ENCODE data around the gene ADPRS.

GRCh38 chr1:36126797-36127500 is 38.3 kb downstream of the ADPRS start:
- TF ChIP-seq POLR2A (IDR thresholded peaks at IDR 0.05) = no peak
- TF ChIP-seq, protein P1, sequence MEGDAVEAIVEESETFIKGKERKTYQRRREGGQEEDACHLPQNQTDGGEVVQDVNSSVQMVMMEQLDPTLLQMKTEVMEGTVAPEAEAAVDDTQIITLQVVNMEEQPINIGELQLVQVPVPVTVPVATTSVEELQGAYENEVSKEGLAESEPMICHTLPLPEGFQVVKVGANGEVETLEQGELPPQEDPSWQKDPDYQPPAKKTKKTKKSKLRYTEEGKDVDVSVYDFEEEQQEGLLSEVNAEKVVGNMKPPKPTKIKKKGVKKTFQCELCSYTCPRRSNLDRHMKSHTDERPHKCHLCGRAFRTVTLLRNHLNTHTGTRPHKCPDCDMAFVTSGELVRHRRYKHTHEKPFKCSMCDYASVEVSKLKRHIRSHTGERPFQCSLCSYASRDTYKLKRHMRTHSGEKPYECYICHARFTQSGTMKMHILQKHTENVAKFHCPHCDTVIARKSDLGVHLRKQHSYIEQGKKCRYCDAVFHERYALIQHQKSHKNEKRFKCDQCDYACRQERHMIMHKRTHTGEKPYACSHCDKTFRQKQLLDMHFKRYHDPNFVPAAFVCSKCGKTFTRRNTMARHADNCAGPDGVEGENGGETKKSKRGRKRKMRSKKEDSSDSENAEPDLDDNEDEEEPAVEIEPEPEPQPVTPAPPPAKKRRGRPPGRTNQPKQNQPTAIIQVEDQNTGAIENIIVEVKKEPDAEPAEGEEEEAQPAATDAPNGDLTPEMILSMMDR (IDR thresholded peaks at IDR 0.05) = no peak
- no peak for TF ChIP-seq EP300 (IDR thresholded peaks at IDR 0.05)
- TF ChIP-seq POLR2AphosphoS5 (IDR thresholded peaks at IDR 0.05) = no peak

Measured in gastroesophageal sphincter (tissue), 3 donors.